ENCODE data around the gene PIK3R1.

The PIK3R1 gene

GRCh38 chr5:68339921-68340321 lies 124.4 kb downstream of the PIK3R1 start:
- no peak for TF ChIP-seq EZH2phosphoT487 (IDR thresholded peaks at IDR 0.05; ENCODE audit: low read depth)
- no peak for TF ChIP-seq CTCF (IDR thresholded peaks at IDR 0.05; ENCODE audit: low read depth, low read length)
- Histone ChIP-seq H4K20me1 (ENCODE audit: insufficient read depth, low read length) (no peaks in the 10 kb centered on the region), H3K79me2 (ENCODE audit: low read length) (no peaks in the 10 kb centered on the region), H3K27me3 (ENCODE audit: low read depth, low read length) (no peaks in the 10 kb centered on the region), H2AFZ (ENCODE audit: low read depth, low read length) (no peak overlapping the region), H3K4me1 (ENCODE audit: low read length) (no peaks in the 10 kb centered on the region), H3K4me2 (ENCODE audit: low read length) (no peak overlapping the region), H3K27ac (ENCODE audit: low read length) (no peak overlapping the region), H3K9me3 (ENCODE audit: insufficient read depth, low read length) (no peaks in the 10 kb centered on the region), H3K36me3 (replicated peaks; ENCODE audit: low read depth, low read length) (no peaks in the 10 kb centered on the region), H3K4me3 (ENCODE audit: low read length) (no peak overlapping the region), H3K9ac (ENCODE audit: low read length) (no peak overlapping the region)

GRCh38 chr5:68341006-68341405 lies 125.5 kb downstream of the PIK3R1 start:
- Histone ChIP-seq H3K27me3 (ENCODE audit: low read depth, low read length) (no peaks in the 10 kb centered on the region), H3K4me1 (ENCODE audit: low read length) (no peaks in the 10 kb centered on the region), H3K9me3 (ENCODE audit: insufficient read depth, low read length) (no peaks in the 10 kb centered on the region), H2AFZ (ENCODE audit: low read depth, low read length) (no peak overlapping the region), H3K4me3 (ENCODE audit: low read length) (no peak overlapping the region), H3K9ac (ENCODE audit: low read length) (no peak overlapping the region), H3K79me2 (ENCODE audit: low read length) (no peaks in the 10 kb centered on the region), H3K36me3 (replicated peaks; ENCODE audit: low read depth, low read length) (no peaks in the 10 kb centered on the region), H3K27ac (ENCODE audit: low read length) (no peak overlapping the region), H4K20me1 (ENCODE audit: insufficient read depth, low read length) (no peaks in the 10 kb centered on the region), H3K4me2 (ENCODE audit: low read length) (no peak overlapping the region)
- no peak for TF ChIP-seq CTCF (IDR thresholded peaks at IDR 0.05; ENCODE audit: low read depth, low read length)
- no peak for TF ChIP-seq EZH2phosphoT487 (IDR thresholded peaks at IDR 0.05; ENCODE audit: low read depth)

GRCh38 chr5:68342693-68343092 lies 127.1 kb downstream of the PIK3R1 start:
- H2AFZ ChIP-seq (ENCODE audit: low read depth, low read length), result no peak overlapping the region
- no peak overlapping the region for H3K27ac ChIP-seq (ENCODE audit: low read length)
- H3K4me1 ChIP-seq (ENCODE audit: low read length), result peaks cover 4% of the 10 kb centered on the region; the same call in 1 of the 2 replicates
- no peak overlapping the region for H3K9ac ChIP-seq (ENCODE audit: low read length)
- H3K4me2 ChIP-seq (ENCODE audit: low read length), result no peak overlapping the region
- no peaks in the 10 kb centered on the region for H3K9me3 ChIP-seq (ENCODE audit: insufficient read depth, low read length)
- no peak overlapping the region for H3K4me3 ChIP-seq (ENCODE audit: low read length)
- H3K27me3 ChIP-seq (ENCODE audit: low read depth, low read length), result no peaks in the 10 kb centered on the region
- TF ChIP-seq EZH2phosphoT487 (IDR thresholded peaks at IDR 0.05; ENCODE audit: low read depth) (no peak), CTCF (IDR thresholded peaks at IDR 0.05; ENCODE audit: low read depth, low read length) (no peak)
- H3K36me3 ChIP-seq (replicated peaks; ENCODE audit: low read depth, low read length), result no peaks in the 10 kb centered on the region
- H3K79me2 ChIP-seq (ENCODE audit: low read length), result no peaks in the 10 kb centered on the region
- no peaks in the 10 kb centered on the region for H4K20me1 ChIP-seq (ENCODE audit: insufficient read depth, low read length)

- no peak overlapping the region for H3K27ac ChIP-seq (ENCODE audit: low read length)
- H3K36me3 ChIP-seq (replicated peaks; ENCODE audit: low read depth, low read length), result no peaks in the 10 kb centered on the region
- no peaks in the 10 kb centered on the region for H4K20me1 ChIP-seq (ENCODE audit: insufficient read depth, low read length)
- no peak for TF ChIP-seq EZH2phosphoT487 (IDR thresholded peaks at IDR 0.05; ENCODE audit: low read depth)
- TF ChIP-seq CTCF (IDR thresholded peaks at IDR 0.05; ENCODE audit: low read depth, low read length), result no peak
- H2AFZ ChIP-seq (ENCODE audit: low read depth, low read length), result no peak overlapping the region
- no peak overlapping the region for H3K4me3 ChIP-seq (ENCODE audit: low read length)
- no peak overlapping the region for H3K4me2 ChIP-seq (ENCODE audit: low read length)
- H3K79me2 ChIP-seq (ENCODE audit: low read length), result no peaks in the 10 kb centered on the region
- H3K4me1 ChIP-seq (ENCODE audit: low read length), result peaks cover 5% of the 10 kb centered on the region; the same call in 1 of the 2 replicates
- no peaks in the 10 kb centered on the region for H3K27me3 ChIP-seq (ENCODE audit: low read depth, low read length)
- H3K9ac ChIP-seq (ENCODE audit: low read length), result no peak overlapping the region
- no peaks in the 10 kb centered on the region for H3K9me3 ChIP-seq (ENCODE audit: insufficient read depth, low read length)
Measured at GRCh38 chr5:68343421-68343826, 127.9 kb downstream of the PIK3R1 start.
